ENCODE measurements around the gene ZSCAN2.
A peak's percentile ranks its signal among the peaks of the same experiment; 100 is the strongest.
"Not testable (repeated sequence)": the region's sequence is repeated elsewhere in the genome, so short reads cannot be mapped to it uniquely, and the experiment has no call there.

Gene ZSCAN2

DNA sequence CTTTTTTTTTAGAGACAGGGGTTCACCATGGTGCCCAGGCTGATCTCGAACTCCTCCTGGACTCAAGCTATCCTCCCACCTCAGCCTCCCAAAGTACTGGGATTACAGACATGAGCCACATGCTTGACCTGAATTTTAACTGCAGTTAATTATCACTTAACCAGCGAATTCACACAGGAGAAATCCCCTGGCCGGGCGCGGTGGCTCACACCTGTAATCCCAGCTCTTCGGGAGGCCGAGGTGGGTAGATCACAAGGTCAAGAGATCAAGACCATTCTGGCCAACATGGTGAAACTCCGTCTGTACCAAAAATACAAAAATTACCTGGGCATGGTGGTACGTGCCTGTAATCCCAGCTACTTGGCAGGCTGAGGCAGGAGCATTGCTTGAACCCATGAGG lies 41.1 kb downstream of the ZSCAN2 start:
- DNase-seq (ENCODE audit: low spot score) = not testable (repeated sequence)

DNA sequence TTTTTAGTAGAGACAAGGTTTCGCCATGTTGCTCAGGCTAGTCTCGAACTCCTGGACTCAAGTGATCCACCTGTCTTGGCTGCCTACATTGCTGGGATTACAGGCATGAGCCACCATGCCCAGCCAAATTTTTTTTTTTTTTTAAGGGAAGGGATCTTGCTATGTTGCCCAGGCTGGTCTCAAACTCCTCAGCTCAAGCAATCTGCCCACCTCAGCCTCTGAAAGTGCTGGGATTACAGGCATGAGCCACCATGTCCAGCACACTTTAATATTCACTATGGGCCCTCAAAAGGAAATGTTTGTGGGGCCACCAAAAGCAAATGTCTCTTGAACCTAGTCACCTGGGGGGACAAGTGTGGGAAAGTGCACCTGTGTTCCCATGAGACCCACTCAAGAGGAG lies 41.8 kb downstream of the ZSCAN2 start:
- not testable (repeated sequence) for DNase-seq (ENCODE audit: low spot score)

DNA sequence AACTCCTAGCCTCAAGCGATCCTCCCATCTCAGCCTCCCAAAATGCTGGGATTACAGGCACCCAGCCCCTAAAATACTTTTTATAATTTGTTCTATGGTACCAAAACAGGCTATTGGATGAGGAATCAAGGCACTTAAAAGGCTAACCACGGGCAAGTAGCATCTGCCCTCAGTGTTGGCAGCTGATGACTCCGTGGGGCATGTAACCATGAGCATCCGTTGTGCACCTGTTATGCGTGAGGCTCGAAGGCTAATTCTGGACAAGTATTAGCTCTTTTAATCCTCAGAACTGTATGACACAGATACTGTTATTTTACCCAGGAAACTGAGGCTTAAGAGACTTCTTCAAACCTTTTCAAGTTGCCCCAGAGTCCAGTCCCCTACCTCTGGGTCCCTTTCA lies 43.0 kb downstream of the ZSCAN2 start:
- no peak for DNase-seq (ENCODE audit: low spot score)

DNA sequence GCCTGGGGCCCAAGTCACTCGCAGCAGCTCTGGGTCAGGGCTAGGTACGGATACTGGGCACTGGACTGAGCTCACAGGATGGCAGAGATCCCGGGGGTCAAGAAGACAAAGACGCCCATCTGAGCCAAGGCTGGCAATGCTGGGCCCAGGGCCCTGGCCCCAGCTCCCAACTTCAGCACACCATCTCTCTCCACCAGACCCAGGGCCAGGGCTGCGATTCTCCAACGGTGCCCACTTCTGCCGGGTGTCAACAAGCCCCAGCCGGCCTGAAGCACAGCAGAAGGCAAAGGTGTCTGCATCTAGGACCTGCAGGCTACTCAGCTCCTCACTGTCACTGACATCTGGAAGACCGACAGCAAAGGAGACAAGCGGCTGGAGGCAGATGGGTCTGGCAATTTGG lies 44.7 kb downstream of the ZSCAN2 start:
- no peak for DNase-seq (ENCODE audit: low spot score)

DNA sequence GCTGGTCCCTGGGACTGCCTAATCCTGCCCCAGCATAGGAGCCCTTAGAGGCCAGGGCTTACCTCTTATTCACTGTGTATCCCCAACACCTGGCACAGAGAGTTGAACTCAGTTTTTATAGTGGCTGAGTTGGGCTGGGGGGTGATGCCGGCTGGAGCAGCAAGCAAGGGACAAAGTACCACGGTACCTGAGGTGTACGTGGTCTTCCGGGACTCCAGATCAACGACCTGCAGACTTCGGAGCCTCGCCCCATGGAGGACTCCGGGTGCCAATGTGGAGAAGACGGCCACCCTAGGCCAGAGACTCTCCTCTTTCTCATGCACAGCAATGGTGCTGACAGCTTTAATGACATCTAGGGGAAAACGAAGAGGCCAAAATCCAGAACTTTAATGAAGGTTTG lies 45.2 kb downstream of the ZSCAN2 start:
- no peak for DNase-seq (ENCODE audit: low spot score)

DNA sequence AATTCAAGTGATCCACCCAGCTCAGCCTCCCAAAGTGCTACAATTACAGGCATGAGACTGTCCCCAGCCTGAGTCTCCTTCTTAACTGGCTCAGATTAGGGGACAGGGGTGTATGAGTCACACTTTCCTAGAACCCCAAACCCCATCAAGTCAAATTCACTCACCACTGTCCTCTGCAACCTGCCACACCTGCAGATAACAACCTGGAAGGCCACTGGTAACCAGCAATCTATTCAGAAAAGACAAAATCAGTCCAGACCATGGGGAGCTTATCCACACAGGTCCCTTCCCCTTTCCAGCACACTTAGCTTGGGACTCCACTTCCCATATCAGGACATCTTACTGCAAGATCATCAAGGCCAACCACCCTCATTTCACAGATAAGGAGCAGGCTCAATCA lies 46.9 kb downstream of the ZSCAN2 start:
- DNase-seq (ENCODE audit: low spot score) = no peak

DNA sequence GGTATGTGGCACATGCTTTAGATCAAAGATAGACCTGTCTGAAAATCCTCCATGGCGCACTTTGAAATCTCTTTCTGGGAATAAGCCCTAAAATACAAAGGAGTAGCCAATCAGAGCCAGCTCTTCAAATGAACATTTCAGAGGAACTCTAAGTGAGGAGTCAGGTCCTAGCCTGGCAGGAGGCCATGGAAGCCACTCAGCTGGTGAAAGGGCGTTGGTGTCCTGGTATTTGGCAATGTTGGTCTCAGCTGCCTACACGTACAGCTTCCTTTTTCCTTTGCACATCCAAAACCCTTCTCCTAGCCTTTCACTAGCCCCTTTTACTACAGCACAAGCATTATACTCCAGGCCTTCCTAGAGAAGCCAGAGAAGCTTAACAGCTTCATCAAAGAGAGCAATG lies 47.7 kb downstream of the ZSCAN2 start:
- no peak for DNase-seq (ENCODE audit: low spot score)

DNA sequence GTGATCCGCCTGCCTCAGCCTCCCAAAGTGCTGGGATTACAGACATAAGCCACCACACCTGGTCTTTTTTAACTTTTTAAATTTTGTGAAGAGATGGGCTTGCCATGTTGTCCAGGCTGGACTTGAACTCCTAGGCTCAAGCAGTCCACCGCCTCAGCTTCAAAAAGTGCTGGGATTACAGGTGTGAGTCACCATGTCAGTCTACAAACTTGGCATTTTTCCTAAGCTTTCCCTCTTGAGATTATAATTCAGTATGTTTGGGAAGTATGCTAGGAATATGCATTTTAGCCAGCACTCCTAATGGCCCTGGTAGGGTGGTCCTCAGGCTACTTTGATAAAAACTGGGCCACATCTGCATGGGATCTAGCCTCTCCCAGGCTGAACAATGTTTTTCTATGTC lies 48.9 kb downstream of the ZSCAN2 start:
- no peak for DNase-seq (ENCODE audit: low spot score)

DNA sequence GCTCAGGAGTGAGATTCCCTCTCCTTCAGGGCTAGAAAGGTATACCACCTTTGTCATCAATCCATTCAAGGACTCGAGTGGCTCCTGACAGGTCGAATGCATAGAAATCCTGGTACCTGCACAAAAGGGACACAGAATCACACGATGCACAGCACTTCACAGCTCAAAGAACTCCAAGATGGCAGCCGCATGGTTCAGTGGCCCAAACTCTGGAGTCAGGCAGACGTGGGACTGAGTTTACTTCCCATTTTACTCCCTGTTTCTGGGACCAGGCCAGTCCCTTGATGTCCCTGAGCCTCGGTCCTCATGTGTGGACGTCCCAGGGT lies 52.7 kb downstream of the ZSCAN2 start:
- no peak for DNase-seq (ENCODE audit: low spot score)

DNA sequence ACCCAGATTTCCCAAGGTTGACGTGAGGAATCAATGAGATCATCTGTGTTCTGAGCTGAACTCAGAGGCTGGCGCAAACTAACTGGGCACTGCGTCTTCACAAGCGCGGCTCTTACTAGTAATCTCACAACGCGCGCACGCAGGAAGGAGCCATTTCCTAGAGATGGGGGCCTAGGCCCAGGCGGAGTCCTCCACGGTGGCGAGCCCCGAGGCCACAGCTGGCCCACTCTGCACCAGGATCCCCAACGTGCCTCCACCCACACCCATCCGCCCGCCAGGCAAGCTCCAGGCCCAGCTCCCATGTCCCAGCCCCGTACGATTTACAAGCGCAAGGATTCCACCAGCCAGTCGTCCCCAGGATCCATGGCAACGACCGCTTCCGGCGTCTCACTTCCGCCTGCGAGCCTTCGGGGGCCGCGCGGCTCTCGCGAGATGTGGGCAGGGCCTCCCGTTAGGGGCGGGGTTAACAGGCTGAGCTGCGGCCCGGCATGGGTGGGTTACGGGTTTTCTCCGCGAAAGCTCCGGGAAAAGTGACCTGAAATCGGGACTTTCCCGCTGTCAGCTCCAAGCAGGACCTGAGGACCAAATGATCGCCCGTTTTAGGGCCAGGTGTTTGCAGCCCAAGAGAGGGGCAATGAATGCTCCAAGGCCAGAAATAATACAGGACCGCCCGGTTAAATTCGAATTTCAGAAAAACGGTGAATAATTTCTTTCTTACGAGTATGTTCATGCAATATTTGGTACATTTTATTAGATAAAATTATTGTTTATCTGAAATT lies 53.3 kb downstream of the ZSCAN2 start, which contains the start of gene WDR73:
Gene WDR73, minus strand, starts transcription at position 374 of the 779 bp plus-strand sequence. Its CDS starts 9 bp downstream, at position 365.
- DNase-seq (ENCODE audit: low spot score) = peak; percentile 98

DNA sequence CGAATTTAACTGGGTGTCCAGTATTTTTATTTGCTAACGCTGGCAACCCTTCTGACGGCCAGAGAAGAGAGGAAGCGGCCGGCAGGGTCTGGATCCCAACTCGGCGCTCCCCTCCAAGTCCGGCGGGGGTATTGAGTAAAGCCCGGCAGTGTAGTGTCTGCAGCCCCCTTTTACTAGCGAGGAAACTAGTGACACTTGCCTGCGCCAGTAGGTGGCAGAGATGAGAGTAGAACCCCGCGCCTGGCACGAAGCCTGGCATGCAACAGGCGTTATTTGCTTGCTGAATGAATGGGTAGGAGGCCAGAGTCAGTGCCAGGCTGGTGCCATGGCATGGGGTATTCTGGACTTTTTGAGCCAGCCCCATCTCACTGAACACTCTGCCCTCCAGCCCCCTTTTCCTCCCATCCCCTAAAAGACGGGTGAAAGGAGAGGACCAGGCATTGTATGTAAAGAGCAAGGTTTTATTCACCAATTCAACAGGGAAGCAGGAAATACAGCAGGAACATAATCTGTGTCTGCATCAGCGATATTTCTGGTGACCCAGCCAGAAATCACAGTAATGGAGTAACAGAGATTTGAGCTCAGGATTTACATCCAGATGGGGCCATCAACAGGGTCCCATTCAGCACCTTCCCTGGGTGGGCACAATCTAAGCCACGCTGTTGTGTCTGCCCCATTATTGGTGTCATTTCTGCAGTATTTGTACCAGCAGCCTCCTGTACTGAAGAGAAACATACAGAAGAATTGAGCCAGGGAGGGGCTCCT lies 54.1 kb downstream of the ZSCAN2 start:
- DNase-seq (ENCODE audit: low spot score) = peak; percentile 92

DNA sequence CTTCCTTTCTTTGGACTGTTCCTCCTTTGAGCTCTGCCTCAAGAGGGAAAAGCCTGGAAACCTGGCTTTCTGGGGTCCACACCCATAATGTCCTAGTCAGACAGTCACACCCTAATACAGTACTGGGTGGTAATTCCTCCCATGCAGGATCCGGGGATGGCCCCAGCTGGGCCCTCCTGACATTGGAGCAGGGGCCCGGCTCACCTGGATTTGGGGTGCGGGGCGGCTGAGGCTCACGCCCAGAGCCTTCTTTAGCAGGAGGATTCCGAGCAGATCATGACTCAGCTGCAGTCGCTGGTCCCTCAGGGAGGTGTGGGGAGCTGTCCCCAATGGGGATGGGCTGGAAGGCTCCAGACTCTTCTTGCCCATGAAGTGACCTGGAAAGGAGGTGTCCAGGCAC lies 56.2 kb downstream of the ZSCAN2 start:
- no peak for DNase-seq (ENCODE audit: low spot score)

DNA sequence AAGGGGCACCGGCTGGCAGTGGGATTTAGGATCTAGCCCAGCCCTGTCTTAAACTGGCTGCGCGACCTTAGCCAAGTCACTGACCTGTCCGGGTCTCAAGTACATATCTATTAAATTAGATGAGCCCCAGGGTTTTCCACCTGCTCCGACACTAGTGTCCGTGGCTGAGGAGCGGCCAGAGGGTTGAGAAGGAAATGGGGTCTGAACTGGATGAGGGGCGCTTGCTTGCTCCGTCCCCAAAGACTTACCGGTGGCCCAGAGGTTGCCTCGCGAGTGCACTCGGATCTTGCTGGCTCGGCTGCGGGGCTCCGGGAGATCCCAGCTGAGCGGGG lies 56.9 kb downstream of the ZSCAN2 start:
- DNase-seq (ENCODE audit: low spot score) = no peak

DNA sequence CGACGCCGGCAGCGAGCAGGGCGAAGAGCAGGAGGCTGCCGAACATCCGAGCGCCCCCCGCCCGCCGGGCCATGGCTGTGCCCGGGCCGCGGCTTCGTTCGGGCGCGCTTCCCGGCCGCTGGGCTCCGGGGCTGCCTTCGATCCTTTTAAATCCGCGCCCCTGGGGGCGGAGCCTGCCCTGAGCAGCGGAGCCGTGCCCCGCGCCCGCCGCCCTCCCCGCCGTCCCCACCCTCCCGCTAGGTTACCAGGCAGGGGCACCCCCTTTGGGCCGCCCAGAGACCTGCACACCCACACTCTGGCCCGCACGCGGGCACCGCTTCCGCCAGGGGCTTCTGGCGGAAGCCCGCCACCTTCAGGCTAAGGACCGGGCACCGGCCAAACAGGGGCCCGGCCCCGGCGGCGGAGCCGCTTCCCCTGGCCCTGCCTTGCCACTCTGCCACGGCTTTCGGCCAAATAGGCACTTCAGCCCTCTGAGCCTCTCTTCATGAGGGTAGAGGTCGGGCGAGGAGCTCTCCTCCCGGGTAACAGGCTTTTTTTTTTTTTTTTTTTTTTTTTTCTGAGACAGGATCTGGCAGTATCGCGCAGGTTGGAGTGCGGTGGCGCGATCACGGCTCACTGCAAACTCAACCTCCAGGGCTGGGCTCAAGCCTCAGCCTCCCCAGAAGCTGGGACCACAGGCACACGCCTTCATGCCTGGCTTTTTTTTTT lies 57.4 kb downstream of the ZSCAN2 start, which contains the start of gene NMB:
Gene NMB, minus strand, starts transcription at position 120 of the 708 bp plus-strand sequence. Its CDS starts 47 bp downstream, at position 73.
- peak; percentile 66 for DNase-seq (ENCODE audit: low spot score)

DNA sequence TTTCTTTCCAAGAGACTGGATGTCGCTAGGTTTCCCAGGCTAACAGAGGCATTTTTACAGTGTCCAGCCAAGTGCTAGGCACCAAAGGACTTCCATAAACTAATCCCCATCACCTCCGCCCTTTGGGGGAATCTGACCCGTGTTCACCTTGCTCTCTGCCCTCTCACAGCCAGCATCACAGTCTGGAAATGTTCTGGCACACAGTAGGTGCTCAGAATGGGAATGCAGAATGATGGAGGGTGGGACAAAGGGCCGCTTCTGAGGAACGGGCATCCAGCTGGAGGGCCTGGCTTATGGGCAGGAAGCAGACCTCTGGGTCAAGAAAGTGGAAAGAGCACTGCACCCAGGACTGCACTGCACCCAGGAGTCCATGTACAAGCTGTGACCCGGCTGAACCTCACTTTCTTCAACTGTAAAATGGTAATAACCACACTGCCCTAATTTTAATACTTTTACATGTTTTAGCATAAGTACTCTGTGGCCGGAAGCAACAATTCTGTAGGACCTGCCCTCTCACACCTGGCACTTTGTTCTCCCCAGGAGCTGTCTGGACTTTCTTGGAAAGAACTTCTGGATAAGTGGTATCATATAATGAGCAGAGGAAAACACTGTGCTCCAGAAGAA lies 58.1 kb downstream of the ZSCAN2 start:
- no peak for DNase-seq (ENCODE audit: low spot score)

DNA sequence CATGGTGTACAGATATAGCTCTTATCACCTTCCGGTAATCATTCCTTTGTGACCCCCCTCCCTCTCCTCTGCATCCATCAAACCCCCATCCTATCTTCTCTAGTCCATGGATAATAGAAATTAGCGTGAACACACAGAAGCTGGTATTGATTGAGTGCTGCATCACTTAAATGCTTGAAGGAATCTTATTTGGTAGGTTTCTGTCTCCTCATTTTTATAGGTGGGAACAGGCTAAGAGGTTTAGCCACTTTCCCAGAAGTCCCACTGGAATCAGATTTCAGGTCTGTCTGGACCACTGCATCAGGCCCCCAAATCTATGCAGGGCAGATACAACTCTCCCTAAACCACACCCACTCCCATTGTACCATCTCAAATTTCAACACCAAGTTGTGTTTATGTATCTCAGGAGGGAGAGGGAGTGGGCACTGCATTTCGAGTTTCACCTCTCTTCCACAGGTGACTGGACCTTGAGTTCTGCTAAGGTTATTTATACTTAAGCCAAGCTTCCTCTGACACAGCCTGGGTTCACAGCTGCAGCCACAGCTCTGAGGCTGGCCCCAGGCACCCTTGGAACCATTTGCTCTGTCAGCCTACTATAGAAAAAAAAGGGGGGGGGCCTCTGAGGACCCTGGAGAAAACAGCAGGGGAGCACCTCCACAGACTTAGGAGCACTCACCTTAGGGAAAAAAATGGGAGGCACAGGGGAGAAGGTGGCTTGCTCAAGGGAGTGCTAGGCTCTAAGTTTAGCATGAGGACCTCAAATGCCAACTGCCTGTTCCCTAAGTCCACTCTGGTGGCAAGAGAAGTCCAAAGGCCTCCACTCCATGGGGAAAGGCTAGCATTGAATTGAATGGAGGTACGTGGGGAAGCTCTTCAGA lies 59.3 kb downstream of the ZSCAN2 start:
- DNase-seq (ENCODE audit: low spot score) = no peak

DNA sequence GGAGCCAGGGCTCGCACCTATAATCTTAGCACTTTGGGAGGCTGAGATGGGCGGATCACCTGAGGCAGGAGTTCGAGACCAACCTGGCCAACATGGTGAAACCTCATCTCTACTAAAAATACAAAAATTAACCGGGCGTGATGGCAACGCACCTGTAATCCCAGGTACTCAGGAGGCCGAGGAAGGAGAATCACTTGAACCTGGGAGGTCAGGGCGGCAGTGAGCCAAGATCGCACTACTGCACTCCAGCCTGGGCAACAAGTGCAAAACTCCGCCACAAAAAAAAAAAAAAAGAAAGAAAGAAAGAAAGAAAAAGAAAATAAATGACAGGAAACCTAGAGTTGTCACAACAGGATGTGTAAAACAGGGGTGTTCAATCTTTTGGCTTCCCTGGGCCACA lies 60.2 kb downstream of the ZSCAN2 start:
- DNase-seq (ENCODE audit: low spot score) = no peak

DNA sequence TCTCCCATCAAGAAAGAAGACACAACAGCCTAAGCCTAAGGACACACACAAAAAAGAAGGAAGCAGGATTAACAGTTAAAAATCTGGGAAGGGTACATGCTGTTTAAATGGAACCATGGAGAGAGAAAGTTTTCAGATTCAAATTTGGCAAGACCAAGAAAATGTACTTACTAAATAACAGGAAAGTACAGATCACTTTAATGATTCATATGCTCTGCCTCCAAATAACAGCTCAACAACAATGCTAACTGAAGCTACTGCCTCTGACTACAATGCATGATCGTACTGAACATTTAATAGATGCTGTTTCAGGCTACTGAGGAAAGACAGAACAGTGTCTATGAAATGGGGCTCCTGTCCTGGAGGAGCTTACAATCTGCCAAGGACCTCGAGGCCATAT lies 65.6 kb downstream of the ZSCAN2 start:
- DNase-seq (ENCODE audit: low spot score) = no peak

DNA sequence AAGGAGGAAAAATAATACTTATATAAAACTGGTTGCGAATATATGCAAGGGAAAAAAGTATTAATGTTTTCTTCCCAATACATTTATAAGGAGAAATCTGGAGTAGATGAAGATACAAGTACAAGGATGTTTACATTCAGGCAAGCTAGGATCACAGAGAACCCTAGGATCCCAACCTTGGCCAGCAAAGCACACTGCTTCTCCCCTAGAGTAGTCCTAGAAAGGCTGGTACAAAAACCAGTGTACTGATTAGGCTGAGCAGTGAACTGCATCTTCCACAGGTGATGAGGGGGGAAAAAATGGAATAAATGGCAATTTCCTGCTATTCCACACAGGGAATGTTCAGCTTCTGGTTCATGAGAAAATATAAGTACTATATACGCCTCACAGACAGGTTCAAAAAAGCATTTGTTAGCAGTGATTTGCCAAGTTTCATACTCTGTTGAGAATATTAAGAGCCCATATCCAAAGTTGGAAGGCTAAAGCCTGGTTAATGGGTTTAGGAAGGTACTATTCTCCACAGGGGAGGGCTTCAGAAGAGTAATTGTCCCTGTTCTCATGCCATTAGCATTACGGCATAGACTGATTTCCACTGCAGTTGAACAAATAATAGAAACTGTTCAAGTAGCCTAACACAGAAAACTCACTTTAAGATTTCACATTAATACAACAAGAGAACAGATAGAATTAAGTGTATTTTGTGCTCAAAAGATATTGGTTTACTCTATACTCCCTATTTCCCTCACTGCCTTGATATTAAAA lies 67.6 kb downstream of the ZSCAN2 start:
- DNase-seq (ENCODE audit: low spot score) = no peak

DNA sequence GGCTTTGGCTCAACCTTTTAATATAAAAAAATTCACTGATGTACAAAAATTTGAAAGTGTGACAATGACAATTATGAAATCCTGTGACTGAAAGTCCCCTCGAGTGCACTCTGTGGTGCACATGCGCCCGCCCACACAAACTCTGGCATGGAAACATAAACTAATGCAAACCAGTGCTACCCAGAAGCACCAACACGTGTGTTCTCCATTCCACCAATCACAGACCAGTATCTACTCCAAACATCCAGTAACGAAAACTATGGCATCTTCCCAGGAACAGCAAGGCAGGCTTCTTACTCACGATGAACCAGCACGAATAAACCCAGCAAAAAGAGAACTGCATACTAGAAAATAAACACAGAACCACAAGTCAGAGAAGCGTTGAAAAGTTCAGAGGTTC lies 68.9 kb downstream of the ZSCAN2 start:
- no peak for DNase-seq (ENCODE audit: low spot score)

DNA sequence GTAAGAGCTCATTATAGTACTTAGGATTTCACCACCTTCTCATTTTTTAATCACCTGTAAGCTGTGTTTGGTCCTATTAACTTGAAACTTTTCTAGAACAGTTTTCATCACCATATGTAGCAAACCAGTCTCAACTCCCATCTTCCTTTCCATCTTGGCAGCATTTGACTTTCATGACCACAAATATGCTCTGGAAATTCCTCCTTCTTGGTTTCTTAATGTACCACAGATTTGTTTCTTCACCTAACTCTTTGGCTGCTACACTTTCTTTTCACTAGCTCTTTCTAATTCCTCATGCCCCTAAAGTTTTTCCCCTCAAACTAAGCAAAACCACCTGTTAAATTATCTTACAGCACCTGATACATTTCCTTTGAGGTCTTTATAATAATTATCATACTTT lies 70.4 kb downstream of the ZSCAN2 start:
- DNase-seq (ENCODE audit: low spot score) = no peak

Data from globus pallidus (tissue), 1 donor.